WTC11 (cell line): ENCODE results near the gene TPR. TPM values are rescaled to one million over a fixed set of nuclear protein-coding genes. Genes with fewer than 3 reads are reported as not detected.
"Not testable (repeated sequence)": the region's sequence is repeated elsewhere in the genome, so short reads cannot be mapped to it uniquely, and the experiment has no call there.

Experiments used
- ATAC-seq: fragments of 200-7000 bp; cut with Tn5 transposase; 2 replicates; pipeline ENCODE4 v1.10.0; 2021; ENCODE audit warnings: mild to moderate bottlenecking, moderate library complexity
- CTCF ChIA-PET: fragments of 300-600 bp; sonication (Branson Sonifier 250); formaldehyde crosslinking; loops from one replicate; lab custom pipeline; 2021; ENCODE audit warnings: antibody characterized with exemption; lab: Charles Lee
- POLR2A ChIA-PET: fragments of 350-600 bp; sonication (Branson Sonifier 250); formaldehyde crosslinking; loops from one replicate; lab custom pipeline; 2021; ENCODE audit warnings: antibody characterized with exemption; lab: Charles Lee
- DNase-seq: peaks from one replicate; pipeline ENCODE4 v3.0.0; 2021; ENCODE audit warnings: low spot score
- H3K27ac Mint-ChIP-seq: 2 replicates; pipeline ENCODE4 v1.8.0; 2021; ENCODE audit warnings: mixed read lengths
- H3K27me3 Mint-ChIP-seq: 2 replicates; pipeline ENCODE4 v1.8.0; 2021; ENCODE audit warnings: low read depth, mild to moderate bottlenecking, moderate library complexity, mixed read lengths
- H3K36me3 Mint-ChIP-seq: 2 replicates; pipeline ENCODE4 v1.8.0; 2021; ENCODE audit warnings: mixed read lengths
- H3K4me1 Mint-ChIP-seq: 2 replicates; pipeline ENCODE4 v1.8.0; 2022; ENCODE audit warnings: mixed read lengths
- H3K4me3 Mint-ChIP-seq: 2 replicates; pipeline ENCODE4 v1.8.0; 2021; ENCODE audit warnings: mild to moderate bottlenecking, moderate library complexity, mixed read lengths
- H3K9me3 Mint-ChIP-seq: 2 replicates; pipeline ENCODE4 v1.8.0; 2021; ENCODE audit warnings: mixed read lengths
- ATF2 ChIP-seq: sonication (generic); formaldehyde crosslinking; IDR thresholded peaks from 2 replicates; pipeline ENCODE4 v1.8.1; 2022; ENCODE audit warnings: low read depth, missing genetic modification reagents, borderline replicate concordance
- E2F1 ChIP-seq: sonication (generic); formaldehyde crosslinking; IDR thresholded peaks from 2 replicates; pipeline ENCODE4 v1.8.0; 2022; ENCODE audit warnings: mild to moderate bottlenecking, missing genetic modification reagents
- E2F5 ChIP-seq: sonication (generic); formaldehyde crosslinking; IDR thresholded peaks from 2 replicates; pipeline ENCODE4 v1.8.1; 2022; ENCODE audit warnings: mild to moderate bottlenecking, moderate library complexity, missing genetic modification reagents
- ERG ChIP-seq: fragments of 250-450 bp; sonication (Bioruptor Pico); IDR thresholded peaks from 2 replicates; pipeline ENCODE4 v1.8.0; 2021; ENCODE audit warnings: mild to moderate bottlenecking
- ETV6 ChIP-seq: sonication (generic); formaldehyde crosslinking; IDR thresholded peaks from 2 replicates; pipeline ENCODE4 v1.8.1; 2022; ENCODE audit warnings: mild to moderate bottlenecking, missing genetic modification reagents
- FOXP1 ChIP-seq: sonication (generic); formaldehyde crosslinking; IDR thresholded peaks from 2 replicates; pipeline ENCODE4 v1.8.0; 2022; ENCODE audit warnings: missing genetic modification reagents, mild to moderate bottlenecking, moderate library complexity, borderline replicate concordance
- GABPB1 ChIP-seq: sonication (generic); formaldehyde crosslinking; IDR thresholded peaks from 2 replicates; pipeline ENCODE4 v1.8.1; 2023; ENCODE audit warnings: mild to moderate bottlenecking, missing genetic modification reagents
- HMGA2 ChIP-seq: fragments of 250-450 bp; sonication (Bioruptor Pico); IDR thresholded peaks from 2 replicates; pipeline ENCODE4 v1.4.0; 2021; ENCODE audit warnings: mild to moderate bottlenecking, moderate library complexity
- JAZF1 ChIP-seq: fragments of 250-450 bp; sonication (Bioruptor Pico); IDR thresholded peaks from 2 replicates; pipeline ENCODE4 v1.9.0; 2021; ENCODE audit warnings: moderate library complexity, mild to moderate bottlenecking, inconsistent platforms
- JUN ChIP-seq: sonication (generic); formaldehyde crosslinking; IDR thresholded peaks from 2 replicates; pipeline ENCODE4 v1.8.0; 2023; ENCODE audit warnings: mild to moderate bottlenecking, missing genetic modification reagents
- MLX ChIP-seq: sonication (generic); formaldehyde crosslinking; IDR thresholded peaks from 2 replicates; pipeline ENCODE4 v1.8.1; 2023; ENCODE audit warnings: mild to moderate bottlenecking, missing genetic modification reagents, moderate library complexity
- NFE2L1 ChIP-seq: sonication (generic); formaldehyde crosslinking; IDR thresholded peaks from 2 replicates; pipeline ENCODE4 v1.8.1; 2023; ENCODE audit warnings: missing genetic modification reagents
- NR3C1 ChIP-seq: sonication (generic); formaldehyde crosslinking; conservative IDR thresholded peaks from 2 replicates; pipeline ENCODE4 v1.8.1; 2023; ENCODE audit warnings: low read depth, mild to moderate bottlenecking, missing genetic modification reagents
- PRRX2 ChIP-seq: fragments of 250-450 bp; sonication (Bioruptor Pico); IDR thresholded peaks from 2 replicates; pipeline ENCODE4 v1.8.0; 2021; ENCODE audit warnings: mild to moderate bottlenecking
- SOX15 ChIP-seq: fragments of 250-450 bp; sonication (Bioruptor Pico); IDR thresholded peaks from 2 replicates; pipeline ENCODE4 v1.9.0; 2021; ENCODE audit warnings: mild to moderate bottlenecking
- SP1 ChIP-seq: sonication (generic); formaldehyde crosslinking; conservative IDR thresholded peaks from 2 replicates; pipeline ENCODE4 v1.8.1; 2022; ENCODE audit warnings: missing genetic modification reagents
- ZBTB43 ChIP-seq: sonication (generic); formaldehyde crosslinking; IDR thresholded peaks from 2 replicates; pipeline ENCODE4 v1.8.1; 2023; ENCODE audit warnings: mild to moderate bottlenecking, missing genetic modification reagents
- ZNF138 ChIP-seq: sonication (generic); formaldehyde crosslinking; conservative IDR thresholded peaks from 2 replicates; pipeline ENCODE4 v1.8.1; 2022; ENCODE audit warnings: mild to moderate bottlenecking, moderate library complexity, missing genetic modification reagents
- ZNF423 ChIP-seq: fragments of 250-450 bp; sonication (Bioruptor Pico); IDR thresholded peaks from 2 replicates; pipeline ENCODE4 v2.1.2; 2022; ENCODE audit warnings: mild to moderate bottlenecking, moderate library complexity
- total RNA-seq: library from RNA; stranded (reverse); gene quantifications from 3 replicates; pipeline ENCODE4 v1.2.3, GENCODE V29; 2021

Gene TPR
- total RNA-seq, 1 experiment from 2014 or later: 119 TPM

- TF ChIP-seq ZBTB43 (CRISPR knock-in tag) (0 out of 2 replicates have a peak, but pooled peaks have one; percentile 15), GABPB1 (CRISPR knock-in tag) (no peak), NFE2L1 (CRISPR knock-in tag) (no peak), FOXP1 (CRISPR knock-in tag) (0 out of 2 replicates have a peak, but pooled peaks have one; percentile 18), E2F5 (0 out of 2 replicates have a peak, but pooled peaks have one; percentile 30)
Measured at GRCh38 chr1:186374303-186375151, 526 bp downstream of the TPR start (continued).

- H3K4me3 Mint-ChIP-seq, CTCF ChIA-PET, DNase-seq, H3K27me3 Mint-ChIP-seq, ATAC-seq, H3K9me3 Mint-ChIP-seq, H3K4me1 Mint-ChIP-seq, H3K27ac Mint-ChIP-seq: not testable (repeated sequence)
- peaks cover 80% of the 10 kb centered on the region for H3K36me3 Mint-ChIP-seq
- POLR2A ChIA-PET: interaction anchor here (0.6 kb wide), 1 partner anchor 1022 kb away, joined by 5 read pairs; no protein-coding TSS in a partner anchor
Measured at GRCh38 chr1:186347837-186348691, 27.0 kb downstream of the TPR start.

GRCh38 chr1:186340772-186341171 lies 34.3 kb downstream of the TPR start:
- Mint-ChIP-seq H3K27ac (peak overlapping the region; percentile 3; the same call in 1 of the 2 replicates), H3K36me3 (peaks cover 67% of the 10 kb centered on the region), H3K4me1 (no peaks in the 10 kb centered on the region), H3K27me3 (no peaks in the 10 kb centered on the region), H3K4me3 (no peak overlapping the region), H3K9me3 (no peaks in the 10 kb centered on the region)
- CTCF ChIA-PET: interaction anchor here (2.0 kb wide), 2 partner anchors 10 to 34 kb away, joined by 7 read pairs; partner anchors contain the start of gene TPR
- ATAC-seq (no peak), DNase-seq (no peak)
- no peak for TF ChIP-seq ERG (CRISPR knock-in tag)
- POLR2A ChIA-PET: no interaction called here

GRCh38 chr1:186337554-186337953 lies 37.5 kb downstream of the TPR start:
- H3K27me3 Mint-ChIP-seq: no peaks in the 10 kb centered on the region
- peaks cover 65% of the 10 kb centered on the region for H3K36me3 Mint-ChIP-seq
- no peaks in the 10 kb centered on the region for H3K9me3 Mint-ChIP-seq
- ATAC-seq: no peak
- H3K4me1 Mint-ChIP-seq: no peaks in the 10 kb centered on the region
- POLR2A ChIA-PET: no interaction called here
- H3K27ac Mint-ChIP-seq: no peak overlapping the region
- DNase-seq: no peak
- CTCF ChIA-PET: no interaction called here
- no peak overlapping the region for H3K4me3 Mint-ChIP-seq
- TF ChIP-seq ZNF138 (CRISPR knock-in tag) (no peak), ETV6 (CRISPR knock-in tag) (no peak), ATF2 (CRISPR knock-in tag) (no peak), NR3C1 (CRISPR knock-in tag) (no peak), ZNF423 (CRISPR knock-in tag) (no peak), HMGA2 (CRISPR knock-in tag) (no peak), JUN (CRISPR knock-in tag) (no peak), MLX (no peak), ZBTB43 (CRISPR knock-in tag) (no peak), JAZF1 (no peak), PRRX2 (CRISPR knock-in tag) (no peak), E2F1 (CRISPR knock-in tag) (no peak), SP1 (CRISPR knock-in tag) (no peak), SOX15 (CRISPR knock-in tag) (no peak)
